ENCODE measurements around the gene GIT2.
"Not testable (repeated sequence)": the region's sequence is repeated elsewhere in the genome, so short reads cannot be mapped to it uniquely, and the experiment has no call there.

GIT2 gene

DNA sequence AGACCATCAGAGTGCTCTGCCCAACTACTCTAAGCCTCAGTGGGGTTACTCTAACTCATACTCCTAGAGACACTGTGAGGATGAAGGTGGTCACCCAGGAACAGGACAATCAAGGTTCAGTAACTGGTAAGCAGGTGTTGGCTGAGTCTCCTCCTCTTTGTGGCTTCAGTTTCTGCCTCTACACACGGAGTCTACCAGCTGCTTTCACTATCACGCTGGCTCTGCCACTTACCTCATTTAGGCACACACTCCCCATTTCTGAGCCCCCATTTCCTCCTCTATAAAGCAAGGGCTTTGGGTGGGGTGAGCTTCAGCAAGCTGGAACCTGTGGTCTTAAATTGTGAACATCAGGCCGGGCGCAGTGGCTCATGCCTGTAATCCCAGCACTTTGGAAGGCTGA, 103.4 kb downstream of the GIT2 start:
- no peak overlapping the region for H3K4me3 ChIP-seq (ENCODE audit: low read length)
- TF ChIP-seq, protein P1, sequence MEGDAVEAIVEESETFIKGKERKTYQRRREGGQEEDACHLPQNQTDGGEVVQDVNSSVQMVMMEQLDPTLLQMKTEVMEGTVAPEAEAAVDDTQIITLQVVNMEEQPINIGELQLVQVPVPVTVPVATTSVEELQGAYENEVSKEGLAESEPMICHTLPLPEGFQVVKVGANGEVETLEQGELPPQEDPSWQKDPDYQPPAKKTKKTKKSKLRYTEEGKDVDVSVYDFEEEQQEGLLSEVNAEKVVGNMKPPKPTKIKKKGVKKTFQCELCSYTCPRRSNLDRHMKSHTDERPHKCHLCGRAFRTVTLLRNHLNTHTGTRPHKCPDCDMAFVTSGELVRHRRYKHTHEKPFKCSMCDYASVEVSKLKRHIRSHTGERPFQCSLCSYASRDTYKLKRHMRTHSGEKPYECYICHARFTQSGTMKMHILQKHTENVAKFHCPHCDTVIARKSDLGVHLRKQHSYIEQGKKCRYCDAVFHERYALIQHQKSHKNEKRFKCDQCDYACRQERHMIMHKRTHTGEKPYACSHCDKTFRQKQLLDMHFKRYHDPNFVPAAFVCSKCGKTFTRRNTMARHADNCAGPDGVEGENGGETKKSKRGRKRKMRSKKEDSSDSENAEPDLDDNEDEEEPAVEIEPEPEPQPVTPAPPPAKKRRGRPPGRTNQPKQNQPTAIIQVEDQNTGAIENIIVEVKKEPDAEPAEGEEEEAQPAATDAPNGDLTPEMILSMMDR (conservative IDR thresholded peaks at IDR 0.05; ENCODE audit: low read depth, low read length) = no peak

DNA sequence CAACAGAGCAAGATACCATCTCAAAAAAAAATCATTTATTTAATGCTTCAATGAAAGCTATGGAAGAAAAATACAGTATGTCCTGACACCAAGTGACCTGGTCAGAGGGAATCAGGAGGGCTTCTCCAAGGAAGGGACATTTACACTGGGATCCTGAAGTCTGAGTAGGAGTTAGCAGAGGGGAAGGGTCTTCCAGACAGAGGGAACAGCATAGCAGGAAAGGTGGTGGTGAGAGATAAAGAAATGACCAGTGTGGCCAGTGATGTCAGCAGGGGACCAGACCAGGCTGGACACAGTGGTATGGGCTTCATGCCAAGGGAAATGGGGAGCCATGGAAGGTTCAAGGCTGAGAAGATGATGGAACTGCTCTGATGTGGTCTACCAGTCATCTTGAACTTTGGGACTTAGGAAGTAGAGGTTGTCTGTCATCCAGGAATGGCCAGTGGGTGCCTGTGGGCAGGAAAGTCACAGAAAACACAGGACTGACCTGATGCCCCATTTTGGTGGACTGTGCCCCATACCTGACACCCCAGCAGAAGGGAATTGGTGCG, 103.9 kb downstream of the GIT2 start:
- TF ChIP-seq, protein P1 (conservative IDR thresholded peaks at IDR 0.05; ENCODE audit: low read depth, low read length) = no peak
- H3K4me3 ChIP-seq (ENCODE audit: low read length) = no peak overlapping the region

More for the DNA sequence above, 103.4 kb downstream of the GIT2 start:
- DNase-seq (ENCODE audit: low read depth) = no peak

DNA sequence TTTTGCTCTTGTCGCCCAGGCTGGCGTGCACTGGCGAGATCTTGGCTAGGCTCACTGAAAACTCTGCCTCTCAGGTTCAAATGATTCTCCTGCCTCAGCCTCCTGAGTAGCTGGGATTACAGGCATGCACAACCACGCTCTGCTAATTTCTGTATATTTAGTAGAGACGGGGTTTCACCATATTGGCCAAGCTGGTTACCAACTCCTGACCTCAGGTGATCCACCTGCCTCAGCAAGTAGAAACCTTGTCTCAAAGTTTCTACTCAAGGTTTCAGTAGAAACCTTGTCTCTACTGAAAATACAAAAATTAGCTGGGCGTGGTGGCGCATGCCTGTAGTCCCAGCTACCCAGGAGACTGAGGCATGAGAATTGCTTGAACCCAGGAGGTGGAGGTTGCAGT, 104.4 kb downstream of the GIT2 start:
- H3K4me3 ChIP-seq (ENCODE audit: low read length); DNase-seq (ENCODE audit: low read depth): not testable (repeated sequence)

More for the DNA sequence above, 103.9 kb downstream of the GIT2 start:
- DNase-seq (ENCODE audit: low read depth) = no peak

DNA sequence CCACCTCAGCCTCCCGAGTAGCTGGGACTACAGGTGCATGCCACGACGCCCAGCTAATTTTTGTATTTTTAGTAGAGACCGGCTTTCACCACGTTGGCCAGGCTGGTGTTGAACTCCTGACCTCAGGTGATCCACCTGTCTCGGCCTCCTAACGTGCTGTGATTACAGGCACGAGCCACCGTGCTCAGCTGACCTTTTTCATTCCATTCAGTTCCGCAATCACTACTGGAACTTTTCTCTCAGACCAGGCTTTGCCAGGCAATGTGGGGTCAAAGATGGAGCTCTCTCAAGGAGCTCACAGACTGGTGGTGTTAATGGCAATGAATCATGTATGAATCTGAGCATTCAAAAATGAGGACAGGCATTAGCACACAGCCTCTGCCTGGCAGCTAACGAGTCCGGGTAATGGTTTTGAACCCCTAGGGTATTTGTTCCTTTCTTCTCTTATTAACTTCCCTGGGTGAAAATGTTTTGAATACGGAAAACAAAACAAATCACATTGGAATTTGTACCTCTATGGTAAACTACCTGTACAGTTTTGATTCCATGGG, 105.5 kb downstream of the GIT2 start:
- no peak for DNase-seq (ENCODE audit: low read depth)
- H3K4me3 ChIP-seq (ENCODE audit: low read length) = no peak overlapping the region
- TF ChIP-seq, protein P1 (conservative IDR thresholded peaks at IDR 0.05; ENCODE audit: low read depth, low read length) = no peak

DNA sequence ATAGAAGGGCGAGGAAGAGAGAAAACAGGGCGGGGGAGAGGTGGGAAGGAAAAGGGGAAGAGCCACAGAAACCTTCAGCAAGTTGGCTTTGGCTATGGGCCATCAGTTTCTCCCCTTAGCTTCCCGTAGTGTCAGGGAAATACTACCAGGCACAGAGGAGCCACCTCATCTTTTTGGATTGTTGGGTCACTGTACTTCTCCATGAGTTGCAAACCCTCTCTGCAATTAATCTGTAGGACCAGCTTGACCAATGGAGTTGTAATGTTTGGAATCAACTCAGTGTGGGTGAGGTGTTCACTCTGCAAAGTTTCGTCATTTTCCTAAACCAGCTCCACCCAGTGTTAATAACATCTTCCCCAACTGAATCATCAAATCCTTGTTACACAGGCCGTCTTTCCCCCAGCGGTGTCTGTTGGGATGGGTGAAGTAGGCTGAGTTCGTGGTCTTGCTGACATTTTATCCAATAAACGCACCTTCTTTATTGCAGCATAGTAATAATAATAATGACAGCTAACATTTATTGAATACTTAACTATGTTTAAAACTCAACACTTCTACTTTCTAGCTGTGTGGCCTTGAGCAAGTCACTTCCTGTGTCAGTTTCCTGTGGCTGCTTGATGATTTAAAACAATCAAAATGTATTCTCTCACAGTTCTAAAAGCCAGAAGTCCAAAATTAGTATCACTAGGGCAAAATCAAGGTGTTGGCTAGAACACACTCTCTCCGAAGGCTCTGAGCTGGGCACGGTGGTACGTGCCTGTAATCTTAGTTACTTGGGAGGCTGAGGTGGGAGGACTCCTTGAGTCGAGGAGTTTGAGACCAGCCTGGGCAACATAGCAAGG, 107.8 kb downstream of the GIT2 start:
- DNase-seq (ENCODE audit: low read depth) = no peak
- no peak overlapping the region for H3K4me3 ChIP-seq (ENCODE audit: low read length)
- TF ChIP-seq, protein P1 (conservative IDR thresholded peaks at IDR 0.05; ENCODE audit: low read depth, low read length) = no peak

DNA sequence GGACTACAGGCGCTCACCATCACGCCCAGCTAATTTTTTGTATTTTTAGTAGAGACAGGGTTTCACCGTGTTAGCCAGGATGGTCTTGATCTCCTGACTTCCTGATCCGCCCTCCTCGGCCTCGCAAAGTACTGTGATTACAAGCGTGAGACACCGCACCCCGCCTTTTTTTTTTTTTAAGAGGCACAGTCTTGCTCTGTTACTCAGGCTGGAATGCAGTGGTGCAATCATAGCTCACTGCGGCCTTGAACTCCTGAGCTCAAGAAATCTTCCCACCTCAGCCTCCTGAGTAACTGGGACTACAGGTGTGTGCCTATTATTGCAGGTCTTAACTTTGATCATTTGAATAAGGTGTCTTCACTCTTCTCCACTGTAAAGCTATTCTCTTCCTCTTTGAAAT, 110.6 kb downstream of the GIT2 start:
- TF ChIP-seq, protein P1 (conservative IDR thresholded peaks at IDR 0.05; ENCODE audit: low read depth, low read length) = no peak
- H3K4me3 ChIP-seq (ENCODE audit: low read length) = no peak overlapping the region
- no peak for DNase-seq (ENCODE audit: low read depth)

DNA sequence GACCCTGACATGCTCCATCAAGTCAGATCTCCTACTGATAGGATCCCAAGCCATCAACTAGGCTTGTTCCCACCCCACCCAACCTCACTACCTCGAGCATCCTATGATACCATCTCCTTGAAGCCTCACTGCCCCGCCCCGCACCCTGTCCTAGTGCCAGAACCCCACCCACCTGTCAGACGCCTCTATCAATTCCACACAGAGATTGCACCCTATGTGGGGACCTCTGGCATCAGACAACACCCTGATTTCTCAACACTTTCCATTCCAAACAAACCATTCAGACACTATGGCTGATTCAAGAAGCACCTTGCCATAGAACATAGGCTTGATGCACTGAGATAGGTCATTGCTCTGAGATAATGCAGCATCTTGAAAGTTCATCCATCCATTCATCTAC, 112.7 kb downstream of the GIT2 start:
- no peak overlapping the region for H3K4me3 ChIP-seq (ENCODE audit: low read length)
- no peak for DNase-seq (ENCODE audit: low read depth)

More for the DNA sequence above, 112.7 kb downstream of the GIT2 start:
- TF ChIP-seq, protein P1 (conservative IDR thresholded peaks at IDR 0.05; ENCODE audit: low read depth, low read length) = no peak
